Measurements from ENCODE around the gene SLC35E1.

SLC35E1 gene

DNA sequence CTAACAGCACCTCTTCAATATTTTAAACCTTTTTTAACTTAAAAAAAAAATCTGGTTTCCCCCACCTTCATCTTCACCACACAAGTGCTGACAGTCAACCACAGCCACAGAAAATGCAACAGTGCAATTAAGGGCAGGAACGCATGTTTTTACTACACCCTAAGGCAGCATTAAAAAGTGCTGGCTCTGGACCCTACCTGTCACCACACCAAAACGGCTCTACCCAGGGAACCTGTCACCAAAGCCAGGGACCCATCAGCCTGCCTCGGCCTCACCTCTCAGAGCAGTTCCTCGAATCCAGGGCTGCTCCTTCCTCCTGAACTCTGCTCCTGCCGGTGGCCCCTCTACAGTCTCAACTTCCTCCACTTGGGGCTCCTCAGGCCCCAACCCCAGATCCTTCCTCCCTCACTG, 22.5 kb upstream of the SLC35E1 start:
- H3K4me1 ChIP-seq (ENCODE audit: insufficient read depth, low read length, severe bottlenecking): peaks cover 98% of the 10 kb centered on the region
- no peak overlapping the region for H3K4me3 ChIP-seq (ENCODE audit: low read depth, low read length, poor library complexity, severe bottlenecking)
- no peaks in the 10 kb centered on the region for H3F3A ChIP-seq (ENCODE audit: insufficient read depth, low read length)
- no peaks in the 10 kb centered on the region for H4K20me1 ChIP-seq (ENCODE audit: insufficient read depth, low read length)
- H3K9ac ChIP-seq (ENCODE audit: low read length): no peak overlapping the region; the same call in 1 of the 2 replicates
- H3K27ac ChIP-seq (ENCODE audit: low read depth, low read length, poor library complexity, severe bottlenecking): peak overlapping the region; percentile 76
- no peaks in the 10 kb centered on the region for H3K9me2 ChIP-seq (ENCODE audit: low read depth, low read length)
- H3K36me3 ChIP-seq (ENCODE audit: insufficient read depth, low read length): no peaks in the 10 kb centered on the region
- peaks cover 62% of the 10 kb centered on the region for H3K79me2 ChIP-seq (ENCODE audit: insufficient read depth, low read length)
- H2AFZ ChIP-seq (ENCODE audit: low read length): no peak overlapping the region
- H3K9me3 ChIP-seq (ENCODE audit: low read length): no peaks in the 10 kb centered on the region
- peak overlapping the region; percentile 49 for H3K4me2 ChIP-seq (ENCODE audit: low read length)
- no peaks in the 10 kb centered on the region for H3K27me3 ChIP-seq (ENCODE audit: insufficient read depth, low read length)
- TF ChIP-seq, protein P1, sequence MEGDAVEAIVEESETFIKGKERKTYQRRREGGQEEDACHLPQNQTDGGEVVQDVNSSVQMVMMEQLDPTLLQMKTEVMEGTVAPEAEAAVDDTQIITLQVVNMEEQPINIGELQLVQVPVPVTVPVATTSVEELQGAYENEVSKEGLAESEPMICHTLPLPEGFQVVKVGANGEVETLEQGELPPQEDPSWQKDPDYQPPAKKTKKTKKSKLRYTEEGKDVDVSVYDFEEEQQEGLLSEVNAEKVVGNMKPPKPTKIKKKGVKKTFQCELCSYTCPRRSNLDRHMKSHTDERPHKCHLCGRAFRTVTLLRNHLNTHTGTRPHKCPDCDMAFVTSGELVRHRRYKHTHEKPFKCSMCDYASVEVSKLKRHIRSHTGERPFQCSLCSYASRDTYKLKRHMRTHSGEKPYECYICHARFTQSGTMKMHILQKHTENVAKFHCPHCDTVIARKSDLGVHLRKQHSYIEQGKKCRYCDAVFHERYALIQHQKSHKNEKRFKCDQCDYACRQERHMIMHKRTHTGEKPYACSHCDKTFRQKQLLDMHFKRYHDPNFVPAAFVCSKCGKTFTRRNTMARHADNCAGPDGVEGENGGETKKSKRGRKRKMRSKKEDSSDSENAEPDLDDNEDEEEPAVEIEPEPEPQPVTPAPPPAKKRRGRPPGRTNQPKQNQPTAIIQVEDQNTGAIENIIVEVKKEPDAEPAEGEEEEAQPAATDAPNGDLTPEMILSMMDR (IDR thresholded peaks at IDR 0.05; ENCODE audit: low read length): no peak
- TF ChIP-seq EZH2 (IDR thresholded peaks at IDR 0.05; ENCODE audit: borderline replicate concordance, low read length): no peak

DNA sequence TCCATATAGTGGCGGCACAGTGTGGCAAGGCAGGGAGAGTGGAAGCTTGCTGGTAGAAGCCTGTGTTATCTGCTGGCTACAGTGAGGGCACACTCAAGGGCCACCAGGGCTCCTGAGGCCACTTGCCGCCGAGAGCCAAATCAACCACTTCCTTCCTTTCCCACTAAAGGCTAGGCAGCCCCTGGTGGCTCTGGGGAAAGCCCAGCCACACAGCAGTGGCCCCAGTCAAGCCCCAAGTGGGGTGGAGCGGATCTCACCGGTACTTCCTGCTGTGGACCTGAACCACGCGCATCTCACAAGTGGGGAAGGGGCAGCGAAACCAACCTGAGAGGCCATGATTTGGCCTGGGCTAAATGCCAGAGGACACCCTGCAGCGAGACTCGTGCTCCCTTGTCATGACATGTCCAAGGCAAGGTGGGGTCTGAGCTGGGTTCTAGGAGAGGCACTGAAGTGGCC, 21.9 kb upstream of the SLC35E1 start:
- peak overlapping the region; percentile 49 for H3K4me2 ChIP-seq (ENCODE audit: low read length)

DNA sequence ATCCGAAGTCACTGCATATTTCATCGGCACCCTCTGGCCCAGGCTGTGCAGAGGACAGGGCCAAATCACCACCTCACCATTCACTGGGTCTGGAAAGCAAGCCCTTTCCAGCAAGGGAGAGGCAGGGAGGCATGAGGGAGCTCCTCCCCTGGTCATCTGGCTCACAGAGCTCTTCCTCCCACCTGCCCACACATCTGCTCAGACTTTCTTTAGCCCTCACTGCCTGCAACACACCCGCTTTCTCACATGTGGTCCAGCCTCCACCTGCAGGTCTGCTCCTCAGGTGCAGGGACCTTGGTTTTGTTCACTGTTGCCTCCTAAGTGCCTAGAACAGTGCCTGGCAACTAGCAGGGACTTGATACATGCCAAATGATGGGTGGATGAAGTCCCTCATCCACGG, 21.0 kb upstream of the SLC35E1 start:
- Histone ChIP-seq H4K20me1 (ENCODE audit: insufficient read depth, low read length) (no peaks in the 10 kb centered on the region), H3K4me1 (ENCODE audit: insufficient read depth, low read length, severe bottlenecking) (peaks cover 98% of the 10 kb centered on the region), H3K9ac (ENCODE audit: low read length) (no peak overlapping the region; the same call in 1 of the 2 replicates)

More for the DNA sequence above, 21.9 kb upstream of the SLC35E1 start:
- Histone ChIP-seq H3K36me3 (ENCODE audit: insufficient read depth, low read length) (no peaks in the 10 kb centered on the region), H3K9ac (ENCODE audit: low read length) (no peak overlapping the region; the same call in 1 of the 2 replicates), H3K27me3 (ENCODE audit: insufficient read depth, low read length) (no peaks in the 10 kb centered on the region), H3K9me3 (ENCODE audit: low read length) (no peaks in the 10 kb centered on the region), H3K4me3 (ENCODE audit: low read depth, low read length, poor library complexity, severe bottlenecking) (no peak overlapping the region), H3K79me2 (ENCODE audit: insufficient read depth, low read length) (peaks cover 57% of the 10 kb centered on the region), H3F3A (ENCODE audit: insufficient read depth, low read length) (no peaks in the 10 kb centered on the region), H3K9me2 (ENCODE audit: low read depth, low read length) (no peaks in the 10 kb centered on the region), H4K20me1 (ENCODE audit: insufficient read depth, low read length) (no peaks in the 10 kb centered on the region), H3K4me1 (ENCODE audit: insufficient read depth, low read length, severe bottlenecking) (peaks cover 98% of the 10 kb centered on the region), H2AFZ (ENCODE audit: low read length) (no peak overlapping the region), H3K27ac (ENCODE audit: low read depth, low read length, poor library complexity, severe bottlenecking) (peak overlapping the region; percentile 76)
- TF ChIP-seq, protein P1 (IDR thresholded peaks at IDR 0.05; ENCODE audit: low read length): no peak
- no peak for TF ChIP-seq EZH2 (IDR thresholded peaks at IDR 0.05; ENCODE audit: borderline replicate concordance, low read length)

More for the DNA sequence above, 21.0 kb upstream of the SLC35E1 start:
- Histone ChIP-seq H2AFZ (ENCODE audit: low read length) (no peak overlapping the region), H3K36me3 (ENCODE audit: insufficient read depth, low read length) (no peaks in the 10 kb centered on the region), H3K79me2 (ENCODE audit: insufficient read depth, low read length) (peaks cover 49% of the 10 kb centered on the region), H3F3A (ENCODE audit: insufficient read depth, low read length) (no peaks in the 10 kb centered on the region), H3K4me2 (ENCODE audit: low read length) (peak overlapping the region; percentile 49; the same call in 1 of the 2 replicates), H3K4me3 (ENCODE audit: low read depth, low read length, poor library complexity, severe bottlenecking) (peak overlapping the region; percentile 1), H3K9me3 (ENCODE audit: low read length) (no peaks in the 10 kb centered on the region), H3K27ac (ENCODE audit: low read depth, low read length, poor library complexity, severe bottlenecking) (peak overlapping the region; percentile 76), H3K27me3 (ENCODE audit: insufficient read depth, low read length) (no peaks in the 10 kb centered on the region), H3K9me2 (ENCODE audit: low read depth, low read length) (no peaks in the 10 kb centered on the region)
- no peak for TF ChIP-seq EZH2 (IDR thresholded peaks at IDR 0.05; ENCODE audit: borderline replicate concordance, low read length)
- TF ChIP-seq, protein P1 (IDR thresholded peaks at IDR 0.05; ENCODE audit: low read length): no peak

Measured in OCI-LY1 (cell line).